GM13976 (cell line): ENCODE data around the gene MDH2.
A peak's percentile ranks its signal among the peaks of the same experiment; 100 is the strongest.
"Not testable (repeated sequence)": the region's sequence is repeated elsewhere in the genome, so short reads cannot be mapped to it uniquely, and the experiment has no call there.

Experiments used
- DNase-seq: peaks from one replicate; pipeline ENCODE4 v3.0.0; 2012; ENCODE audit warnings: low spot score
- in situ Hi-C: fragments of 300-500 bp; cut with MboI; formaldehyde crosslinking; loops from one replicate; pipeline ENCODE4 v1.12.0; 2022; ENCODE audit warnings: low sequenced_read_pairs, mixed read lengths, inconsistent platforms; ENCODE audit not compliant: unreplicated experiment
- TF ChIP-seq, protein P1 (sequence below): IDR thresholded peaks from 2 replicates; pipeline ENCODE4 v1.5.1; 2012; ENCODE audit warnings: borderline replicate concordance, mild to moderate bottlenecking; ENCODE audit not compliant: insufficient read depth; ENCODE audit errors: extremely low read depth, missing control alignments, control extremely low read depth

Gene MDH2

GRCh38 chr7:76056241-76056640 is 8.3 kb downstream of the MDH2 start:
- no peak for DNase-seq
- in situ Hi-C loops: no loop called here
- TF ChIP-seq, protein P1, sequence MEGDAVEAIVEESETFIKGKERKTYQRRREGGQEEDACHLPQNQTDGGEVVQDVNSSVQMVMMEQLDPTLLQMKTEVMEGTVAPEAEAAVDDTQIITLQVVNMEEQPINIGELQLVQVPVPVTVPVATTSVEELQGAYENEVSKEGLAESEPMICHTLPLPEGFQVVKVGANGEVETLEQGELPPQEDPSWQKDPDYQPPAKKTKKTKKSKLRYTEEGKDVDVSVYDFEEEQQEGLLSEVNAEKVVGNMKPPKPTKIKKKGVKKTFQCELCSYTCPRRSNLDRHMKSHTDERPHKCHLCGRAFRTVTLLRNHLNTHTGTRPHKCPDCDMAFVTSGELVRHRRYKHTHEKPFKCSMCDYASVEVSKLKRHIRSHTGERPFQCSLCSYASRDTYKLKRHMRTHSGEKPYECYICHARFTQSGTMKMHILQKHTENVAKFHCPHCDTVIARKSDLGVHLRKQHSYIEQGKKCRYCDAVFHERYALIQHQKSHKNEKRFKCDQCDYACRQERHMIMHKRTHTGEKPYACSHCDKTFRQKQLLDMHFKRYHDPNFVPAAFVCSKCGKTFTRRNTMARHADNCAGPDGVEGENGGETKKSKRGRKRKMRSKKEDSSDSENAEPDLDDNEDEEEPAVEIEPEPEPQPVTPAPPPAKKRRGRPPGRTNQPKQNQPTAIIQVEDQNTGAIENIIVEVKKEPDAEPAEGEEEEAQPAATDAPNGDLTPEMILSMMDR: no peak

DNA sequence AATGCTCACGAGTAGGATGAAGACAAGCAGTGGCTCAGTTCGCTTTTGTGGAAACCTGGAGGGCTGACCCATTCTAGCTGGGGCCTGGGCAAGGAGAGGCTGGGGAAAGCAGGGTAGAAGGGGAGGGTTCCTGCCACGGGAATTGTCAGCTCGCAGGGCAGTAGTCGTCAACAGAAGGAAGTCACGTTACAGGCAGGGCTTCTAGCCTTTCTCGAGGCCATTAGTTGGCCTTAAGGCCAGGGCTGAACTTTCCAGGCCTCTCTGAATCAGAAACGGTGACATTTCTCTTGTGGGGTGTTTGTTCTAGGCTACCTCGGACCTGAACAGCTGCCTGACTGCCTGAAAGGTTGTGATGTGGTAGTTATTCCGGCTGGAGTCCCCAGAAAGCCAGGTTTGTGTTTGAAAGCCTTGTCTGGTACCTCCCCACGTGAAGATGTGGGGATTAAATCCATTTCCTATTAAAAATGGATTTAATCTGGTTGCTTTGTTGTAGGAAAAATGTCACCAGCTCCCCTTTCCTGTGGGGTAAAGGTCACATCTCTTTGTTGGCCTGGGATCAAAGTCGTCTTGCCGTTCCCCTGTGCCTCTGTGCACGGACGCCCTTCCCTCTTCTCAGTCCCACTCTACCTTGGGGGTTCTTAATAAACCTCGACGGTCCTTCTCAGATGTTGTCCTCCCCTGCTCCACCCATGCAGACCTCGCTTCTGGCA is 9.4 kb downstream of the MDH2 start:
- TF ChIP-seq, protein P1: no peak
- no peak for DNase-seq
- in situ Hi-C loops: no loop called here

GRCh38 chr7:76057813-76058145 is 9.9 kb downstream of the MDH2 start:
- no peak for DNase-seq
- TF ChIP-seq, protein P1: no peak
- in situ Hi-C loops: no loop called here

DNA sequence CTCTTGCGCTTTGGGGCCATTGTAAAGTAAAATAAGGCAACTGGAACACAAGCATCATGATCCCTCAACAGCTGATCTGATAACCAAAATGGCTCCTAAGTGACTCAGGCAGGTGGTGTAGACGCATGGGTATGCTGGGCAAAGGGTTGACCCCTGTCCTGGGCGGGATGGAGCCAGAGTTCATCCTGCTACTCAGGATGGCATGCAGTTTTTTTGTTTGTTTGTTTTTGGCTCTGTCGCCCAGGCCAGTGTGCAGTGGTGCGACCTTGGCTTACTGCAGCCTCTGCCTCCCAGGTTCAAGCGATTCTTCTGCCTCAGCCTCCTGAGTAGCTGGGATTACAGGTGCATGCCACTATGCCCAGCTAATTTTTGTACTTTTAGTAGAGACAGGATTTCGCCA is 10.8 kb downstream of the MDH2 start:
- in situ Hi-C loops: not testable (repeated sequence)

DNA sequence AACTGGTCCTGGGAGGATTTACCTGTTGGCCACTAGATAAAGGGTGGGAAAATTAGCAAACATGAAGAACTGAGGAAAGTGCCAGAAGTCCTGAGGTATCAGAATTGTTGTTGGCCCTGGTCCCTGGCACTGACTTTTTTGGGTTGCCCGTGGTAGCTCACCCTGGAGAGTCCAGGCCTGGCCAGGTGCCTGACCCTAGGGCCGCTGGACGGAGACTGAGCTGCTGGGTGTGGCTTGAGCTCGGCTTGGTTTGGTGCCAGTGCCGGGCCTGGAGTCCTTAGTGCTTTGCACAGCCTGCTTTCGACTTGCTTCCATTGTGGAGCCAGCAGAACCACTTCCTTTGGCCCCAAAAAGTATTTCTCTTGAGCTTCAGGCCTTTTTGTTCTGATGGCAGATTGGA is 12.9 kb downstream of the MDH2 start:
- in situ Hi-C loops: no loop called here
- TF ChIP-seq, protein P1: no peak

More for the DNA sequence above, 10.8 kb downstream of the MDH2 start:
- not testable (repeated sequence) for DNase-seq

DNA sequence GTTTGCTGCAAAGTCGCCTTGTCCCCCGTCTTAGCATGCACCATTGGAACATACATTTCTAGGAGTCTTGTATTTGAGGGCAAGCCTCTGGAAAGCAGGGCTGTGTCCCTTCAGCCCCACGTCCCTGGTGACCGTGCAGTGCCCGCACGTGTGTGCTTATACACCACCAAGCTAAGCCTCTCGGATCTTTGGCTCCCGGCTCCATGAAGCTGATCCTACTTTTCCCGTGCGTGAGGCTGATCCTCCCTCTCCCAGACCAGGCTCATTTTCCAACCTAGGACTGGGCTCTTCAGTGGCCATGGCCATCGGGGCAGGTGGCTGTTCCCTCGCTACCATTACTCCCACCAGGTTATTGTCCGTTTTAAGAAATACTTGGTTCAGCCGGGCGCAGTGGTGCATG is 14.3 kb downstream of the MDH2 start:
- TF ChIP-seq, protein P1: no peak
- in situ Hi-C loops: no loop called here
- DNase-seq: peak; percentile 16

More for the DNA sequence above, 12.9 kb downstream of the MDH2 start:
- DNase-seq: no peak

DNA sequence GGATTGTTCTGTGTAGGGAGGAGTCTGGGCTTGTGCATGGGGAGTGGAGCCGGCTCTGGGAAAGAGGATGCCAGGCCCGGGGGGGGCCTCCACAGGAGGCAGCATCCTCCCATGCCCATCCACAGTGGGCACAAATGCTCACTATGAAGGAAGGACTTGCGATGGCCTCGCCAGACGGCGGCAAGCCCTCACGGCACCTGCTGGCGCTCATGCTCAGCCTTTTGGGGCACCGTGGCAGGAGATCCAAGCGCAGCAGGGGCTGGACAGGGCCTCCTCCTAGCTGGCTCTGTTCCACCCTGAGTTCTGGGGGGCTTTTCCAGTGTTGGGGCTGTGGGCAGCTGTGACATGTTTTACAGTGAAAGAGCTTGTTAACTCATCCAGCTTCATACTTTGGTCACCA is 15.2 kb downstream of the MDH2 start:
- TF ChIP-seq, protein P1: no peak
- DNase-seq: peak; percentile 27
- in situ Hi-C loops: no loop called here
